HG03565 (cell line): ENCODE results near the gene TSC22D3.
"Not testable (repeated sequence)": the region's sequence is repeated elsewhere in the genome, so short reads cannot be mapped to it uniquely, and the experiment has no call there.

Source experiments
- ATAC-seq: cut with Tn5 transposase; IDR thresholded peaks from one replicate; pipeline ENCODE4 v1.9.1; 2021; ENCODE audit warnings: mild to moderate bottlenecking, moderate library complexity; ENCODE audit not compliant: unreplicated experiment

TSC22D3 gene

DNA sequence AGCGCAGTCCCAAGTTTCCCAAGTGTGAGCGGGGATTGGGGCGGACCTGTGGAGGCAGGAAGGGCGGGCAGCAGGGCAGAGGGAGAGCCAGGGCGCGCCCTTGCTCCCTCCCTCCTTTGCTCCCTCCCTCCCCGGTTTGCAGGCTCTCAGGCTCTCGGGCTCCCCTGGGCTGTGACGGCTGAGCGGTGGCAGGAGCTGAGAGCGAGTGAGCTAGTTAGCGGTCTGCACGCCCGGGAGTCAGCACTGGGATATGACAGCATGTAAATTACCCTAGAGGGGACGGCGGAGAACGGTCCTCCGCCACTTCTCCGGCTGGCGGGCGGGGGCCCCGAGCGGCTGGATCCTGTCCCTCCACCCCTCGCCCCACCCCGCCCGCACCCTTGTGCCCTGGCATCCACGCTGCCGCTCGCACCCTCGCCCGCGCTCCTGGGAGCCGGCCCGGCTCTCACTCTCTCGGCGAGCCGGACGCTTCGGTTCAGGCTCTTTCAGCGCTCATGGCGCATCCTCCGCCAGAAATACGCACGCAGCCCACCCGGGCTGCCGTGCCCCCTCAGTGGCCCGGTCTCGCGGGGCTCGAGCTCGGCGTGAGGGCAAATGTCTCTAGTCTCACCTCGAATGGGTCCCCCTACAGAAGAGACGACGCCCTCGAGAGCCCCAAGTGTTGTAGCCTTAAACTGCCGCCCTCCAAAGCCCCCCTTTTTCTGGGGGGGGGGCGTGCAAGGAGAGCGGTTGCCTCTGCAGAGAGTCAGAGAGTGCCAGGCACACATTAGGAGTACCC lies at the start of gene TSC22D3:
Gene TSC22D3, minus strand, starts transcription at position 54 of the 778 bp plus-strand sequence. CDS start 368 bp downstream, outside the sequence.
- peak; percentile 82 for ATAC-seq

DNA sequence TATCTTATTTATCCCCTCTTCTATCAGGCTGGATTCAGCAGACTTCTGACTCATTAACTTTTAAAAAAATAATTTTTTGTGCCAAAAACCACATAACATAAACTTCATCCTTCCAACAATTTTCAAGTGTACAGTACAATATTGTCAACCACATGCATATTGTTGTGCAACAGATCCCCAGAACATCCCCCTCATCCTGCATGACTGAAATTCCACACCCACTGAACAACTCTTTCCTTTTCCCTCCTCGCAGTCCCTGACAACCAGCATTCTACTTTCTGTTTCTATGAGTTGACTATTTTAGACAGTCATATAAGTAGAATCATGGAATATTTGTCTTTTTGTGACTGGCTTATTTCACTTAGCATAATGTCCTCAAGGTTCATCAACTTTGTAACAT lies 47.9 kb upstream of the TSC22D3 start:
- ATAC-seq: no peak

GRCh38 chrX:107823042-107823441 lies 47.5 kb upstream of the TSC22D3 start:
- no peak for ATAC-seq

DNA sequence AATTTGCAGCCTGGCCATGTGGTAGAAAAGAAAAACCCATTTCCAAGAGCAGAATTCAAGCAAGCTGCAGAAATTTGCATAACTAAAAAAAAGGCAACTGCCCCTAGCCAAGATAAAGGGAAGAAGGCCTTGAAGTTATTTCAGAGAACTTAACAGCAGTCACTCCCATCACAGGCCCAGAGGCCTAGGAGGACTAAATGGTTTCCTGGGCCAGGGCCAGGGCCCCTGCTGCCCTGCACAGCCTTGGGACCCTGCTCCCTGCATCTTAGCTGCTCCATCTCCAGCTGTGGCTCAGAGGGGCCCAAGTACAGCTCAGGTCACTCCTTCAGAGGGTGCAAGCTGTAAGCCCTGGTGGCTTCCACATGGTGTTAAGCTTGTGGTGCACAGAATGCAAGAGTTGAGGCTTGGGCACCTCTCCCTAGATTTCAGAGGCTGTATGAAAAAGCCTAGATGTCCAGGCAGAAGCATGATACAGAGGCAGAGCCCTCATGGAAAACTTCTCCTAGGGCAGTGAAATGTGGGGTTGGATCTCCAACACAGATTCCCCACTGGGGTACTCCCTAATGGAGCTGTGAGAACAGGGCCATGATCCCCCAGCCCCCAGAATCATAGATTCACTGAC lies 43.4 kb upstream of the TSC22D3 start:
- no peak for ATAC-seq

GRCh38 chrX:107810053-107810452 lies 34.5 kb upstream of the TSC22D3 start:
- not testable (repeated sequence) for ATAC-seq

GRCh38 chrX:107805179-107805578 lies 29.6 kb upstream of the TSC22D3 start:
- ATAC-seq: no peak

DNA sequence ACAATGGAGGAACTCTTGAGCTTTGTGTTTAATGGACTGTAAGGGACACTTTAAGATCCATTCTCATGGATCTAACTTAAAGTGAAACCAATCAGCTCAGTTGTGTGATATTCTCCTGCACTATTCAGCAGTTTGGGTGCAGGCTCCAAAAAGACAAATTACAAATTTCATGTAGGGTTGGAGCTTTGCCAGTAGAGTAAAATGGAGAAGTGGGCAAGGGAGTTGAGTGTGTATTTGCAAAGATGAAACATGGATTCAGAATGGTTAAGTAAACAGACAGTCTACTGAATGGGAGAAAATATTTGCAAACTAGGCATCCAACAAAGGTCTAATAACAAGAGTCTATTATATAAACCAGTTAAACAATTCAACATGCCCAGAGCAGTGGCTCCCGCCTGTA lies 28.8 kb upstream of the TSC22D3 start:
- no peak for ATAC-seq

DNA sequence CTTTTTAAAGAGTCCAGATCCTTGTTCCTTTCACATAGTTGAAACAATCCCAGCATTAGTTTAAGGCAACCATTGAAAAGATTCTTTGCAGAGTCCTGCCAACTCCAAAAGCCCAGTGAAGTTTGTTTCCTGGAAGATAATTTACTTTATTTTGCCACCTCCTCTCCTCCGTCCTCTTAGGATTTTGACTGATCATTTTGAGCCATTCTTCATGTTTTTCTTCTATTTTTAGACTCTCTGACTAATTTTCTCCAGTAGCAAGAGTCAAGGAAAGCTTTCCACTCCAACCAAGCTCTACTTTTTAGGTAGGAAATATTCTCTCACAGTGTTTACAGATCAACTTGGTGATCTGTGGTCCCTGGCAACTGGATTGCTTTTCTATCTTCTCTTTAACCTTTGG lies 12.2 kb upstream of the TSC22D3 start:
- no peak for ATAC-seq

GRCh38 chrX:107780525-107780924 lies 4.9 kb upstream of the TSC22D3 start:
- ATAC-seq: no peak

- ATAC-seq: no peak
Observed at GRCh38 chrX:107777536-107777832, 1.9 kb upstream of the TSC22D3 start, which contains the start of gene NCBP2L. Gene NCBP2L (plus strand): TSS chrX:107777733. CDS start chrX:107794221, 16,488 bp downstream.

GRCh38 chrX:107776649-107777535 lies 1.3 kb upstream of the TSC22D3 start:
- ATAC-seq: peak; percentile 69

- ATAC-seq: no peak
Observed at GRCh38 chrX:107775000-107775733, 420 bp downstream of the TSC22D3 start.

GRCh38 chrX:107773906-107774435 lies 1.6 kb downstream of the TSC22D3 start:
- ATAC-seq: no peak

DNA sequence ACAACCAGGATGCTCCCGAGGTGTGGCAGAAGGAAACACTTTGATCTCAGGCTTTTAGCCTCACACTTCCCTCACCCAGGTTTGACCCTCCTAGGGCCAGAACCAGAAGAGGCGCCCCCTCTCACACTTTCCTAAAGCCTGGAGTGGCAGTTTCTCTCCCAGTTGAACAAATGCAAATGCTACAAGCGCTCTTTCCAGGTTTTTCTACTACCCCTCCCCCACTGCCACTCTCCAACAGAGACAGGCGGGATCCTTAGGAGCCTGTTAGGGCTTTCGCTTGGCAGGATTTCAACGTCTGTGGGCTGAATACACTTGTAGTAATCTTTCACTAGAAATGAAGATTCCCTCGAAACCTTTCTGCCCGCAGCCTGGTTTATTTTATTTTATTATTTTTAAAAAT lies 2.4 kb downstream of the TSC22D3 start:
- ATAC-seq: no peak

DNA sequence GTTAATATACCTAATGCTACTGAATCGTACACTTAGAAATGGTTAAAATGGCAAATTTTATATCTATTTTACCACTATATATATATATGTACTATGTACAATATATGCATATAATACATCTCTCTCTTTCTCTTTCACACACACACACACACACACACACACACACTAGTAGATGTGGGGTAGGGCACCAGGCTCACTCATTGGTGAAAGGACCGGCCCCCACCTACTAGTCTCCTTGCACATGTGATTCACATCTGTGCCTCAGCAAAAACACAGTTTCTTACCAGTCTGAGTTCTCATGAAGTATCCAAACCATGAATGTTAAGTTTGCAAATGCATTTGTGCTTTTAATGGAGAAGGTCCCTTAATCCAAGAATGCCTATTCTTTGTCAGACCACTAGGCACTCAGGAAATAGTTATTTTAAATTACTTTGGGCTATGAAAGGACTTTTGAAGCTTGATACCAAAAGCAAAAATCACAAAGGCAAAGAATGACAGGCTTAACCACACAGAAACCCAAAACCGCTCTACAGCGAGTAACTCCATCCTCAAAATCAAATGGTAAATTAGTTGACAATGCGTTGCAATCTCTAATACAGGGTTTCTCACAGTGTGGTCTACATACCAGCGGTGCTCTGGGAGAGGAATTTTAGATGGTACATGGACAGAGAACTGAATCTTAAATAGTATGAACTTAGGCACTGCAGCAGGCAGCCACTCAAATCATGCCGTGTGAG lies 5.8 kb downstream of the TSC22D3 start:
- no peak for ATAC-seq

DNA sequence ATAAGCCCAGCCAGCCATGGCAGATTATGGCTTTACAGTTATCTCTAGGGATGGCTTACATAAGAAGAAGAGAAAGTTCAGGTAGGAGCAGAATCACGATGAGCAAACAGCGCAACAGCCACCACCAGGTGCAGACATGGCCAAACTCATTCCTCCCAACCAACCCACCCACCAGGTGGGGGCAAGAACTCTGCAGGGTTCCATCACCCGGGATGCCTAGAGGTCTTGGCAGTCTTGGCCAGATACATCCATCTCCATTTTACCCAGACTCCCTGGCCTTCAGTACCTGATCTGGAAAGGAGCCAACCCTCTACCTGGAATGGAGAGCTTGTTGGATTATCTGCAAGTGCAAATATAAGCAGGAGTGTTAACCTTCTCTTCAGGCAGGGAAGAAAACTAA lies 7.5 kb downstream of the TSC22D3 start:
- ATAC-seq: no peak

DNA sequence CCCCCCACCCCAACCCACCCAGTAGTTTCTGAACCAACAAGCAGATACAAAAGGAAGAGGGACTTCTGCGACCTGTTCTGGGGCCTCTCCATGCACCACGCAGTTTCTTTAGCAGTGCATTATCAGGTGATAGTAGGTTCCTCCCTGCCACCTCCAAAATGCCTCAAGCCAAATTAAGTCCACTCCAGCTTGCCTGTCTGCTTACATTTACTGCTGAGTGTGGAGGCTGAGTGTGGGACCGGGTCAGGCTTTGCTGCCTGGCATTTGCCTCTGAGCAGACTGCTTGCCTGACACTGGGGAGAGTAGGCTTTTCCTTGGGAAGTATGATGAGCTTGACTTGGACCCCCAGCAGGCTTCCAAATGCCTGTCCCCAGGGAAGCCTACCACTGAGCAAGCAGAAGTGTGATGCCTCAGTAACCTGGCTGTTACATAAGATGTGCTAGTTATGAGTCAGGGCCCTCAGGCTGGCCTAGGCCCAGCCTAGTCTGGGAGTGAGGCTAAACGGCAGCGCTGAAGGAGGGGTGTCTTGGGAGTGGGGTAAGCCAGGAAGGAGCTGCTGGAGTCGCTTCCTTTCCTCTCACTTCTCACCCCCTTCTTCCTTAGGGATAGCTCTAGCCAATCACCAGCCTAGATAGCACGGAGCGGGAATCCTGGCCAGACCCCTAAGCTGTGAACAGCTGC lies 9.0 kb downstream of the TSC22D3 start:
- ATAC-seq: peak; percentile 43

DNA sequence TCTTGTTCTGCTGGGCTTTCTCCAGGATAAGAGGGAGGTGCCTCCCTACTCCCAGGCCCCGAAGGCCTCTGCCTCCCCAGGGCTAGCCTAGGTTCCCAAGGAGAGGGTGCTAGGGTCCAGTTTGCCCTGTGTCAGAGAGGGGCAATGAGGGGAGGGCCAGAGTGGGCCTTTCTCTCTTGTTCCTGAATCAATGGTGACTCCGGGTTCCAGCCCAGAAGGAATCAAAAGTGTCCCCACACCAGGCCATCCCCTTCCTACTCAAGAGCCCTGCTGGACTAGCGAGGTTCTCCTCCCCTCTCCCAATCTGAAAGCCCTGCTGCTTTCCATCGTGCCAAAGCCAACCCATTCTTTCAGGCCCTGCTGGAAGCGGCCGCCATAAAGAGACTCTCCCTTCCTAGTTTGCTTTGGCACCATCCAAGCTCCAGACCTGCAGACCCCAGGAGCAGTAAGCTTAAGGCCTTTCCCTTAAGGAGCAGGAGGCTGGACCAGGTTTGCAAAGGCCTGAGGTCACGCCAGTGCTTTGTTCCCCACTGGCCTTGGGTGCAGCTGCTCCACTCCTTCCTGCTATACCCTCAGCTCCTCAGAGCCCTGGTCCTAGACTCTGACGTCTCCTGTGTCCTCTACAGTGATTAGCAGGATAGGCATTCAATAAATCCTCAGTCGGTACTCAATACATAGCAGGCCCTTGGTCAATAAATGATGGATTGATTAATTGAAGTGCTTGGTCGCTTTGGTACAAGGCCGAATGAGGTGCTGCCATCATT lies 10.6 kb downstream of the TSC22D3 start:
- no peak for ATAC-seq

GRCh38 chrX:107763647-107764046 lies 11.9 kb downstream of the TSC22D3 start:
- no peak for ATAC-seq
